ENCODE results near the gene GALNT11.

- TF ChIP-seq, protein P1, sequence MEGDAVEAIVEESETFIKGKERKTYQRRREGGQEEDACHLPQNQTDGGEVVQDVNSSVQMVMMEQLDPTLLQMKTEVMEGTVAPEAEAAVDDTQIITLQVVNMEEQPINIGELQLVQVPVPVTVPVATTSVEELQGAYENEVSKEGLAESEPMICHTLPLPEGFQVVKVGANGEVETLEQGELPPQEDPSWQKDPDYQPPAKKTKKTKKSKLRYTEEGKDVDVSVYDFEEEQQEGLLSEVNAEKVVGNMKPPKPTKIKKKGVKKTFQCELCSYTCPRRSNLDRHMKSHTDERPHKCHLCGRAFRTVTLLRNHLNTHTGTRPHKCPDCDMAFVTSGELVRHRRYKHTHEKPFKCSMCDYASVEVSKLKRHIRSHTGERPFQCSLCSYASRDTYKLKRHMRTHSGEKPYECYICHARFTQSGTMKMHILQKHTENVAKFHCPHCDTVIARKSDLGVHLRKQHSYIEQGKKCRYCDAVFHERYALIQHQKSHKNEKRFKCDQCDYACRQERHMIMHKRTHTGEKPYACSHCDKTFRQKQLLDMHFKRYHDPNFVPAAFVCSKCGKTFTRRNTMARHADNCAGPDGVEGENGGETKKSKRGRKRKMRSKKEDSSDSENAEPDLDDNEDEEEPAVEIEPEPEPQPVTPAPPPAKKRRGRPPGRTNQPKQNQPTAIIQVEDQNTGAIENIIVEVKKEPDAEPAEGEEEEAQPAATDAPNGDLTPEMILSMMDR (IDR thresholded peaks at IDR 0.05), result no peak
- no peak for TF ChIP-seq ZFX (IDR thresholded peaks at IDR 0.05; ENCODE audit: borderline replicate concordance)
These were observed 29.1 kb downstream of the GALNT11 start for GRCh38 chr7:152054367-152055230.

All from 22Rv1 (cell line).